DMS114 treated with DMSO at 0.1 percent for 48 hours (cell line): ENCODE measurements around the gene VWA3B.

Experiments used
- DNase-seq: peaks from one replicate; lab custom pipeline; 2025; ENCODE audit not compliant: unreplicated experiment; lab: John Stamatoyannopoulos, UW

VWA3B gene

DNA sequence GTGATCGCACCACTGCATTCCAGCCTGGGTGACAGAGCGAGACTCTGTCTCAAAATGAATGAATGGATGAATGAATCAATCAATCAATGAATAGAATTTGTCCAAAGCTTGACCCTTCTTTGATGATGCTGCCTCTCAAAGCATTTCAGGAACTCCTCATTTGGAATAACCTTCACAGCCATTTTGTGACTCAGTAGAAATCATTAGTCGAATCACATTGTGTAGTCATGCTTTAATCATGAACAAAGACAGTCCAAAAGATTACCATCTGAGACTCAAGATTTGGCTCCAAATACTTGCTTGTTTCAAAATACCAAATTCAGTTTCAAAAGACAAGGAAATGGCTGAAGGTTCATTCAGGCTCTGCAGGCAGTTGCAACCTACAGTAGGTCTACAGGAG lies 83.1 kb downstream of the VWA3B start:
- no peak for DNase-seq

DNA sequence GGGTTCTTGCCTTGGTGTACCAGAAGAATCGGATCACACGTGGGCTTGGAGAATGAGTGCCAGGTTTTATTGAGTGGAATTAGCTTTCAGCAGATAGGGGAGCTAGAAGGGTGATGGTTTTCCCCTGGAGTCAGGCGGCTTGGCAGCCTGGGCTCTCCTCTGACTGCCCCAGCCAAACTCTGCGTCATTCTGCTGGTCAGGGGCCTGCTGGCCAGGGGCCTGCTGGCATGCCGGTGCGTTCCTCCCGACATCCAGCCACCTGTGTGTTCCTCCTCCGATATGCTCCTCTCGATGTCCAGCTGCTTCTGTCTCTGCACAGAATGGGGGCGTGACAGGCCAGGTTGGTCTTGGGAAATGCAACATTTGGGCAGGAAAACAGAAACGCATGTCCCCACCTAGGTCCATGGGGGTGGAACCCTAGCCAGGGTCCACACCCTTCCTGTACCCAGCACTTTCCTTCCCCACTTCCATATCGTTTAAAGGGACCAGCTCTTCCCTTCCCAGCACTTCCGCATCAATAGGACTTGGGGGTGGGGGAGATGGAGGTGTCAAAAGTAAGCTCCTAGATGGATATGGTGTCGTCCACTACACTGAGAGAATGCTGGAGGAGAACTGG lies 85.3 kb downstream of the VWA3B start:
- no peak for DNase-seq

DNA sequence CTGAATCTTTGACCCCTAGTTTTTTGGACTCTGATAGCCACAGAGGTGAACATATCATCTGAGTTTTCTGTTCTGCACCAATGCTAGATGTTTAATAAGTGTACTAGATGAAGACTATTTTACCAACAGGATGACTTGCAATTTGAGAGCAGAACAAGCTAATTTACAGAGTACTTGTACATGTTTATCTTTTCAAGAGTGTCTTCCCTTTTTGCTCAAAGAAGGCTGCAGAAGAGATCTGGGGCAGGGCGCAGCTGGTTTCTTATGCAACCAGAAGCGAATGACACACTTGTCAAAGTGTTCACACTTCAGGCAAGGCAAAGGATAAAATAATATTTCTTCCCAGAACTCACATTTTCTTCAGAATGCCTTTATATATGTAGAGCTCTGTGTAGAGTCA lies 86.0 kb downstream of the VWA3B start:
- no peak for DNase-seq

DNA sequence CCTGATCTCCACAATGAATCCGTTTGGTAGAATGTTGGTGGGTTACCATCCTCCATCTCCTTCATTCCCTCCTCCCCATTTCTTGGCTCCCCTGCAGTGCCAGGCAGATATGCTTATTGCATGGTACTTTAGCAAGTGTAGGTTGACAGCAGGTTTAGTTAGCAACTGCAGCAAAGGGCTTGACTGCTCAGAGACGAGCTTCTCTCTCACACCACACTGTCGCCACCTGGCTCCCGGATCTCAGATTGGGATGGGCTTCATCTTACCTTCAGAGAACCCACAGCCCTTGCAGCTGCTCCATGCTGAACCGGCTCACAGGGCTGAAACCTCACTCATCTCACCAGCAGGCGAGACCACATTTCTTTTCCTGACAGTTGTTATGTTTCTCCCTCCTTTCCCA lies 88.8 kb downstream of the VWA3B start:
- DNase-seq: no peak

DNA sequence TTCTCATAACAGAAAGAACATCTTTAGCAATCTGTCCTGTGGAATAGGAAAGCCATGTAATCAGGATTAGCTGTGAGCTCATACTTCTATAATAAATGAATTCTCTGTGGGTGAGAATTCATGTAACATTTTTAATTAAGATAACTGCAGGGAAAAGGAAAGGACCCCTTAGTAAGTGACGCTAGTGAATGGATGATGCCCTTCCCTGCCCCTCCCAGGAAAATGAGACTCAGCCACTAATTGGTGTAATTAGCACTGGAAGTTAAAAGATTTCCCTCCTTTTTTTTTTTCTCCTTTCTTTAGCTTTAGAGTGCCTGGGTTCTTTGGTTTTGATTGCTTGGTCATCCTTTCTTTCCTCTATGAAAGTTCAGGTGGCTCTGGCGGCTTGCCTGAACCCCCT lies 90.3 kb downstream of the VWA3B start:
- DNase-seq: no peak

DNA sequence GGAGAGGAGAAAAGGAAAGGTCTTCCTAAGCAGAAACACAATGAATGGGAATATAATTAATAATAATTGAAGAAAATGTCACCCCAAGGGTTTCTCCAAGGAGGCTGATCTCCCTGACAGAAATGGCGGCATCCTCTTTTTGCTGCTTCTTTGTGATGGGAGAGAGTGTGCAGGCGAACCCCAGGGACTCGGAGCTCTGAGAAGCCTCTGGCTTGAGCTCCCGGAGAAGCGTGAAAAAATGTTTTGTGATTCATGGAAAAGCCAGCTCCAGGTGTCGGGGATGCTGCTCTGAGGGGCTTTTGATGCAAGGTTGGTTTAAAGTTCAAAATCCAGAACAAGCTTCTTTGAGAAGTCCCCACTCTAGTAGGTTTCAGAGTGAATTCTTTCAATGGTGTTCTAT lies 91.0 kb downstream of the VWA3B start:
- no peak for DNase-seq

DNA sequence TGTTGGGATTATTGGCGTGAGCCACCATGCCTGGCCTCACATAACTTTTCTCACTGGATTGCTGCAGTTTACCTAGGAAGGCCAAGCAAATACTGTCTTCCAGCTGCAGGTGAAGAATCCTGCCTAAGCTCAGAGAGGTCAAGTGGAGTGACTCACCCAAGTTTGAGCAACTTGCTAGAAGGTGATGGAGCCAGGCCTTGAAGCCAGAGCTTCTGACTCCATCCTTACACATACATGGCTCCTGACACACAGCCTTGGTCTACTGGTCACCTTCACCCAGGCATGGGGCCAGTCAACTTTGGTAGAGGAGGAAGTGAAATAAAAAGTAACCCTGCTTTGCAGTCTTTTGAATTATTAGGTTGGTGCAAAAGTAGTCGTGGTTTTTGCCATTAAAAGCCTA lies 93.5 kb downstream of the VWA3B start:
- no peak for DNase-seq

DNA sequence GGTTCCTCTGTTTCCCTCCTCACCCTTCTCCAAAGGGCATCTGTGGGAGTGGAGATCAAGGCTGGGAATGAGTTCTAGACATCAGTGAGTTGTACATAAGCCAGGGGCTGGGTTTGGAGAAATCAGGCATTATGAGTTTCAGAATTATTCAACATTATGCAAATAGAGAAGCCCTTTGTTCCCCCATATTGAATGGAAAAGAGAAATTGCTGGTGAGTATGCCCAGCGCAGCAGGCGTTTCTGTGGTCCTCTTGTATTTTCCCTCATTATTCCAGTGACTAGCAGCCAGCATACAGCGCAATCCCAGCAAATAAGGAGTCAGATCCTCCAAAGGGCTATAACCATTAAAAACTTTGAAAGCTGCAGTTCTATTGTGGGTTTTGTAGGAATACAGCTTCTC lies 94.4 kb downstream of the VWA3B start:
- no peak for DNase-seq

DNA sequence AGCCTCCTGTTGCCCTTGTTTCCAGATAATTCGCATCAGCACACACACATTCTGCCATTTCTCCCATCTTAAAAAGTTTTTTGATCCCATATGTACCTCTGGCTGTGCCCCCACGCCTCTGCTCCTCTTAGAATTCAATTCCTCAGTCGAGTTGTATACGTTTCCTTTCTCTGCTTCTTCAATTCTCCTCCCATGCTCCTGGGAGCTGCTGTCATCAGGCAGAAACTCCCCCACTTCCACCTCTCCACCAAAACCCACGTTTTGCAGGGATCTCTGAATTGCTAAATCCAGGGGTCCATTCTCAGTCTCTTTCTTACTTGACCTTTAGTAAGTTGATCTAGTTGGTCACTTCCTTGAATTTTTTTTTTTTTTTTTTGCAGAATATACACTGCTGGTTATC lies 98.8 kb downstream of the VWA3B start:
- no peak for DNase-seq

DNA sequence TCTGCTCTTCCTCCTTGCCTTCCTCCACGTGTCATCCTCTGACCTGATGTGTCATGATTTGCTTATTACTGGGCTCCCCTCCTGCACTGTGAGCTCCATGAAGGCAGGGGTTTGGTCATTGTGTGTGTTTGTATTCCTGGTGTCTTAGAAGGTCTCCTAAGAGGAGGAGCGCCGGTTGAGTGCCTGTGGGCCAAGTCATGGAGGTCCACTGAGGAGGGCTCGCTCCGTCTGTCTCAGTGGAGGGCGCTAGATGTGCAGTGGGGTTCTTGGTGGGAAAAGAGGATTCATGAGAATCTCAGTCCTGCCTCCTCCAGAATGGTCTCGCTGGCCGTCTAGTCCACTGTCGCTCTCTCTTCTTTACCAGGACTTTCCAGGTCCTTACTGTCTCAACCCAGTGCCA lies 100.2 kb downstream of the VWA3B start:
- no peak for DNase-seq

DNA sequence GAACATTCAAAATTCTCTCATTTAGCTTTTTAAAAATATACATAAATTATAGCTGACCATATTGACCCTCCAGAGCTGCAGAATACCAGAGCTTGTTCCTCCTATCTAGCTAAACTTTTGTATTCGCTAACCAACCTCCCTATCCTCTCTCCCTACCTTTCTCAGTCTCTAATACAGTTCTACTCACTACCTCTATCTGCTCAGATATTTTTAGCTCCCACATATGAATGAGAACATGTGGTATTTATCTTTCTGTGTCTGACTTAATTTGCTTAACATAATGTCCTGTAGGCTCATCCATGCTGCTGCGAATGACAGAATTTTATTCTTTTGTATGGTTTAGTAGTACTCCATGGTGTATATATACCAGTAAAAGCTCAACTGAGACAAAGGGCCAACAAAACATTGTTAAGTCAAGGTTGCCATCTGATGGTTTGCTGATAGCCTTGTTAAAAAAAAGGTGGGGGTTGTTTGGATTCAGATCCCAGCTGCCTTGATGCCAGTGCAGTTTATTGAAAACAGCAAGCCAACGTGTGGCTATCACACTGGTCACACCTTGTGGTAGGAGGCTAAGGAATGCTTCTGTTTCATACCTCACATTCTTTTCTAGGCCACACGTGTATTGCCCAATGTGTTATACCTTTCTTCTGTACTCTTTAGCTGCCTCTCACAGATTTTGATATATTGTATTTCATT lies 101.5 kb downstream of the VWA3B start:
- no peak for DNase-seq

DNA sequence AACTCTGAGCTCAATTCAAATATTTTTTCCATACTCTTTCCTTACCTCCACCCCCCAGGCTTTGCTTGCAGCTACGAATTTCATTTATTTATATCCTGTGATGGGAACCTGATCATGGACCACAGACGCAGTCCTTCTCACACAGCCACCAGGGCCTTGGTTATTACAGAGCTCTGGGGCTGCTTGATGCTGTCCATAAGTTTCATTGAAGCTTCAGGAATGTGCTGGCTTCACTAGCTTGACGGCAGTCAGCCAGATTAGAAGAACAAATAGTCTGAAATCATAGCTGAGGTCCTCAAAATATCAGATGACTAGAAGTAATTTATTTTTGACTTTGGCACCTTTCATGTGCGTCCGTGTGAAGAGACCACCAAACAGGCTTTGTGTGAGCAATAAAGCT lies 104.9 kb downstream of the VWA3B start:
- no peak for DNase-seq

DNA sequence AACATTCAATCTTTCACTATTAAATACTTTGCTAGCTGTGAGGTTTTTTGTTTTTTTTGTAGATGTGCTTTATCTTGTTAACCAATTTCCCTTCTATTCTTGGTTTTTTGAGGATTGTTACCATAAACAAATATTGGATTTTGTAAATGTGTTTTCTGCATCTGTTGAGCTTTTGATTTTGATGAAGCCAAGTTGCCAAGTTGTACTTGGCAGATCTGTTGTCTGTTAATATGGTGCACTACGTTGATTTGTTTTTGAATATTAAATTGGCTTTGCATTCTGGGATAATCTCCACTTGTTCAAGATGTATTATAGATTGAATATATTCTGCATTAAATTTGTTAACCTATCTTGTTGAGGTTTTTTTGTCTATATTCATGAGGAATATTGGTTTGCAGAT lies 114.6 kb downstream of the VWA3B start:
- DNase-seq: no peak

DNA sequence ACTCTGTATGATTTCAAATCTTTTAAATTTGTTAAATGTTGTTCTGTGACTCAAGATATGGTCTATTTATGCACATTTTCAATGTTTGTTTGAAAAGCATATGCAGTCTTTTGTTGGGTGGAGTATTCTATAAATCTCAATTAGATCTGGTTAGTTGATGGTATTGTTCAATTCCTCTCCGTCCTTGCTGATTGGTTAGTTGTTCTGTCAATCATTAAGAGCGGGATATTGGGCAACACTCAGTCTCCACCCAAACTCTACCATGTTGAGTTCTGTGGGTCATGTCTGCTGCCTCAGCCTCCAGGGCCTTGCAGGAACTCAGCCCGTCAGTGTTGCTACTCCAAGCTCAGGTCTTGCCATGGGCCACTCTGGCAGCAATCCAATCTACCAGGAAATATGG lies 118.9 kb downstream of the VWA3B start:
- no peak for DNase-seq

DNA sequence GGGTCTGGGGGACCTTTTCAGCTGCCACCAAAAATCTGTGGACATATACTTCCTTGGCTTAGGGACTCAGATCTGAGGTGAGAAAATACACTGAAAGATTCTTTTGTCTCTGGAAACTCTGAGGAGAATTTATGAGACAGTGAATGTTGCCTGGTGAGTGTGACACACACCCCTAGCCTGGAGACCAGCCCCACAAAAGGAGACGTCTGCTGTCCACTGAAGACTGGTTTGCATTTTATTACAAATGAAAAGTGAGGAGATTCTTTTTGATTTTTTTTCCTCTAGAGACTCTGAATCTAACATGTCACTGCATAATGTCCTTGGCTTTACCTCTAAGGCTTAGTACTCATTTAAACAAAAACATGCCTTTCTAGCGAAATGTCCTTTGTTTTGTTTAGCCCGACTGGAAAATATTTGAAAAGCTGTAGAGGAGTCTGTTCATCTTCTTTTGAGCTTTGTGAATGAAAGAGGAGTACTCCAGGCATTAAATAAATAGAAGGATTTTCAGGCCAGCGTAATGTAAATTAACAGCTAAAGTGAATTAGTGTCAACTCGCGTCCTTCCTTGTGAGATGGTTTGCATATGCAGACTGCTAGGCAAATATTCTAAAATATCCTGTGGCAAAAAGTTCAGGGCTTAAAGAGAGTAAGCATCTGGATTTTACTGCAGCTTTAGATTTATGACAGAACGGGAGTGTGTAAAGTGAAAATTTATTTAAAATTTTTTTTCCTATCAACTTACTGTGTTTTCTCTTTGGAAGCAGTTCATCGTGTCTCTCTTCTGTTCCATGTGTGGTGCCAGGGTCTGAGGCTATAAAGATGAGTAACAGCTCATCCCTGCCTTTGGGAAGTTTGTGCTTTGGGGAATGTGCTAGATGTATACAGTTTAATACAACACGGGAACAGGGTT lies 125.4 kb downstream of the VWA3B start:
- DNase-seq: no peak

DNA sequence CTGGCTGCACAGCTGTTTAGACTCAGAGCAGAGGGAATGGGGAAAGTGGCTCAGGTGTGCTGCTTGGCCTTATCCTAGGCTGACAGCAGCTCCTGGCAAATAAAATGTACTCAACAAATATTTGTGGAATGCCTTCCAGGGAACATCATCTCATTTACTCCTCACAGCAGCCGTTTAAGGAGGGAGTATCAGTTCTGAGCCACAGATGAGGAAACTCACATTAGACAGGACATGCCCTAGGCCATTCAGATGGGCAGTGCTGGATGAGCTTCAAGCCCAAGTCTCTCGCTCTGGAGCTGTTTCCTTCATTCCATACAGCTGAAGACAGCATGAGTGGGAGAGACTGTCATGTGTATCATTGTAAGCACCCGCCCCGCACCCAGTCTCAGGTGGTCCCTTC lies 129.6 kb downstream of the VWA3B start:
- no peak for DNase-seq

DNA sequence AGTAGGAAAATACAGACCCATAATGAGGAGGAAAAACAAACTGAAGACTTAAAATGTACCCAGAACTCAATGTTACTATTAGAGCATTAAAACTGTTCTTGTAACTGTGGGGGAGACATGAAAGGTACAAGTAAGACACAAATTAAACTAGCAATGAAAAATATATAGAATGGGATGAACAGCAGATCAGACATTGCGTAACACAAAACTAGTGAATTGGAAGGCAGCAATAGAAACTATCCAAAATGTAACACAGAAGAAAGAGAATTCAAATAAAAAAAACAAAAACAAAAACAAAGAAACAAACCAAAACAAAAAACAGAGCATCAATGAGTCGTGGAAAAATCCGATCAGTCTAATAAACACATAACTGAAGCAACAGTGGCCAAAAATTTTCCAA lies 132.2 kb downstream of the VWA3B start:
- no peak for DNase-seq

DNA sequence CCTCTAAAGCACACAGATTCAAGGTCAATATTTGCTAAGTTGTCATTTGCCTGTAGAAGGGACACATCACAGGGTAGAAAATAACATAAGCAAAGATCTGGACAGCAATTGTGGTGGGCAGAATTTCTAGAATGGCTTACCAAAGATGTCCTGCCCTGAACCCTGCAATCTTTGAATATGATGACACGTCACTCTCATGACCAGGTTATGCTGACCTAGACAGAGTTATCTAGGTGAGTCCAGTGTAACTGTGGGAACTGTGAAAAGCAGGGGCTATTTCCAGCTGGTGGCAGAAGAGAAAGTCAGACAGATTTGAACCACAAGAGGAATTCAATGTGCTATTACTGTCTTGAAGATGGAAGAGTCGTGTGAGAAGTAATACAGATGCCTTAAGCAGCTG lies 147.0 kb downstream of the VWA3B start:
- DNase-seq: no peak

DNA sequence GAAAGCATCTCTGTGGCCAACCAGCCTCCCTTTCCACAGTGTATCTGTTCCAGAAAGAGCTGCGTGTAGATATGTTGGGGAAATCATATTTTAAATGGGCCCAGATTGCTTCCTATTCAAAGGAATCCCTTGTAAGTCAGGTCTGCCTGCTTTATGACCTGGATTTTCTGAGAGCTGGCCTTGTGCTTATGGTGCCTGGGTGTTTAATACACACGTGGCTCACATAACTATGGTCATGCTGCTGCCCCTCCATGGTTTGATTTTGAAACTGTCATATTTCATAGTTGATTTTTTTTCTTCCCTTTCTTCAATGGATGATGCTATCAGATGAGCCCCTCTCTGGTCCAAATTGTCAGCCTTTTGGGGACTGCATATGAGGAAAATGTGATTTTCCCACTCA lies 147.8 kb downstream of the VWA3B start:
- DNase-seq: no peak

DNA sequence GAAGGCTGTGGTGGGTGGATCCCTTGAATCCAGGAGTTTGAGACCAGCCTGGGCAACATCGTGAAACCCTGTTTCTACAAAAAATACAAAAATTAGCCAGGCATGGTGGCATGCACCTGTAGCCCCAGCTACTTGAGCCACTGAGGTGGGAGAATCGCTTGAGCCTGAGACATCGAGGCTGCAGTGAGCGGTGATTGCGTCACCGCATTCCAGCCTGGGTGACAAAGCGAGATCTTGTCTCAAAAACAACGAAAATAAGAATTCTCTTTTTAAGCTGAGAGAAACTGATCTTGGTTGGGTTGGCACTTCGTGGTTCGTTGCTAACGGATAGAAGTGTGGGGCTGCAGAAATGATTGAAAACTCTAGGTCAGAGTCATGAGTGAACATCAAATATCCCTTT lies 150.0 kb downstream of the VWA3B start:
- DNase-seq: no peak

DNA sequence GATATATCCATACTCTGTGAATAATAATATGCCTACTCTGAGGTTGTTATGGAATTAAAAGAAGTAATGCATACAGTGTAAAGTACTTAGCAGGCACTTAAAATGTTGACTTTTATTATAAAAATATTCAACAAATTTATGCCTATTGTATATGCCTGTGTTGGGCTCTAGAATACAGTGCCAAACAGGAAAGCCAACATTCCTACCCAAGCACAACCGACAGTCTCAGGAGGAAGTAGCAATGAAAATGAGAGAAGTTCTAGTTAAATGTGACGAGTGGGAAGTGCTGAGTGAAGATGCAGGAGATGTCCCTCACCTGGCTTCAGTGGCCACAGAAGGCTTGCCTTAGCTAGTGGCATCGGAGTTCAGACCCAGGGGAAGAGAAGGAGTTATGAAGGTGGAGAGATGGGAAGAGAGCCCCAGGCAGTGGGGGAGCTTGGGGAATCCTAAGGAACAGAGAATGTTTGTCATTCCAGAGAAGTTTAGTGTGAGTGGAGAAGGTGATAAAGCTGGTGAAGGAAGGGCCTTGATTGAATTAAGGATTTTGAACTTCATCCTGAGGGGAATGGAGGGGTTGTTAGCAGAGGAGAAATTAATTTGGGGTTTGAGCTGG lies 153.9 kb downstream of the VWA3B start:
- no peak for DNase-seq

DNA sequence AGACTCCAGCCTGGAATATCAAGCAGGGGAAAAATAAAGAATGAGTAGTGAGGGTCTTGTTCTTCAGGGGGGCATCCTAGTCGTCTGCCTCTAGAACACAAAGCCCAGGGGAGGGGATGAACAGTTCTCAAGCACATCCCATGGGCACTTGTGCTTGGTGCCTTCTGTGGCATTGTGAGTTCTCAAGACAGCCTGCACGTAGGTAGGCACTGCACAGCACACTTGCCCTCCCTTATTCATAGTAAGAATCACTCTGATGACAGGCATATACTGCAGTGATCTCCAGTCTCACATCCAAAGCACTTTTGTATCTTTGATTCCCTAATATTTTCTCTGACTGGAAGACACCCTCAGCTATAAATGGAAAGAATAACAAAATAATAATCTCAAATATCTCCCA lies 154.6 kb downstream of the VWA3B start:
- DNase-seq: no peak
